A204.1 (cell line): Measurements from ENCODE around the gene SH3GL2.

Source experiments
- FAIRE-seq: peaks from 2 replicates; lab custom pipeline; 2012; peaks lifted over from hg19 to GRCh38; lab: Jason Lieb, UNC

SH3GL2 gene

DNA sequence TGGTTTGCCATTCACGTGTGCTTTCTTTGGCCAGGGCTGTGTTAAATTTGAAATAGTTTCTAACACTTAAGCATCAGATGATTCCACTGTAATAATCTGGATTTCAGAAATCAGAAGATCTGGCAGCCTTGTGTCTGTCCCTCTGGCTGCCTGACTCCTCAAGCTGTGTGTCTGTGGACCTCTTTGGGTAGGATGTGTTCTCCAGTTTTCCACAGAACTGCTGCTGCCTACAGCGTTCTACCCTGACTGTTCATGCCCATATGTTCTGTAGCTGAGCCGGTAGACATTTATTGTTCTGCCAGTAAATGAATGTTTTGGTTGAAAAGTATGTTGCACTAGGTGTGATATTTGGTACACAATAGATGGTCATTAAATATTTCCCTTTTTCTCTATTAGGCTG is 81.3 kb downstream of the SH3GL2 start:
- FAIRE-seq, result no peak

DNA sequence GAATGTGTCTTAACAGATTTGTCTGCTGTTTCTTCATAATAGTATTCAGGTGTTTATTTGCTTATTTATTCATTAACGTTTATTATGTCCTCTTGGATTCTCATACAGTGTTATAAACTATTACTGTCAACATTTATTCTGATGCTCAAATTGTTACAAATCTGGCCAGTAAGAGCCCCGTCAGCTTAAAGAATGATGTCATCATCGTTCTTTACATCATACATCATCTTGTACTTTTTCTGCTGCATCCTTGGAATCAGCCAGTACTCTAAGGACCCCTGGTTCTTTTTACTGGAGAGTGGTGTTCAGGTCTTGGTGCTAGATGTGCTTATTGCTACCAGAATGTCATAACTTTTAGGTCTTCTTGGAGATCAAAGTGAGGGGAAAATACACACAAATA is 86.6 kb downstream of the SH3GL2 start:
- FAIRE-seq, result no peak

DNA sequence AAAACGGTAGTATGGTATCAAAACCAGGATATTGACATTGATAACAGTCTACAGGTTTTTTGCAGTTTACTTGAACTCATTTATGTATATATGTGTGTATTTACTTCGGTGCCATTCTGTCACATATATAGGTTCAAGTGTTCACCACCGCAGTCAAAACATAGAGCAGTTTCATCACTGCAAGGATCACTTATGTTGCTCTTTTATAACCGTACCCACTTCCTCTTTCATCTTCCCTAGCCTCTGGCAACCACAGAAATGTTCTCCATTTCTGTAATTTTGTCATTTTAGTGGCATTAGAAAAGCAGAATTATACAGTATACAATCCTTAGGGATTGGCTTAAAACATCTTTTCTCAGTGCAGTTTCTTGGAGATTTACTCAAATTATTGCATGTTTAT is 90.3 kb downstream of the SH3GL2 start:
- no peak for FAIRE-seq

DNA sequence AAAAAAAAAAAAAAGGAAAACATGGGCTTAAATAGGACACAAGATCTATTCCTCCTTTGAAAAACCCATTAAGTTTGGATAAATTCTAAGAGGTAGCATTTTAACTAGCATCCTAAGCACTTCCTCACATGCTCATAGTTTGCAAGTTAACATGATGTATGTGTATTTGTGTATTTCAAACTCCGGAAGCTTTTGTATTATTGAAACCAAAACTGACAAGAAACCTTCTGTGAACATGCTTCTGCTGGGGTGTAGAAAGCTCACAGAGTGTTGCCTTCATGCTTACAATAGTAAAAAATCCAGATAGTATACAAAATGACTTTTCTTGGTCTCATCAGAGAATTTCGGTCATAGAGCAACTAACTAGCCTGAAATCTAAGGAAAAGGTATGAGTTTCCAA is 103.8 kb downstream of the SH3GL2 start:
- FAIRE-seq, result no peak

DNA sequence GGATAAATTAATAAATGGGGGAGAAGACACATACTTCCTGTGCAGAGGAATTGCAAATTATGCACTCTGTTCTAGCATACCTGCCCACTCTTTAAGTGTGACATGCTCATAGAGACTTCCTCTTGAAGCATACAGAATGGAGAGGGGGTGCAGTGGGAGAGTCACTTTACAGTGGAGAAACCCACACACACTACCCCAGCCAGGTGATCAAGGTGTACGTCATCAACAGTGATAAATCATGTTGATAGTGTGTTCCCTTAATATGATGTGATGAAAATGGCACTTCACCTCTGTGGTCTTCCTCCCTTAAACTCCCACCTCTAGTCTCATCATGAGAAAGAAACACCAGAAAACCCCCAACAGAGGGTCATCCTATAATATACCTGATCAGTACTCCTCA is 110.0 kb downstream of the SH3GL2 start:
- no peak for FAIRE-seq

DNA sequence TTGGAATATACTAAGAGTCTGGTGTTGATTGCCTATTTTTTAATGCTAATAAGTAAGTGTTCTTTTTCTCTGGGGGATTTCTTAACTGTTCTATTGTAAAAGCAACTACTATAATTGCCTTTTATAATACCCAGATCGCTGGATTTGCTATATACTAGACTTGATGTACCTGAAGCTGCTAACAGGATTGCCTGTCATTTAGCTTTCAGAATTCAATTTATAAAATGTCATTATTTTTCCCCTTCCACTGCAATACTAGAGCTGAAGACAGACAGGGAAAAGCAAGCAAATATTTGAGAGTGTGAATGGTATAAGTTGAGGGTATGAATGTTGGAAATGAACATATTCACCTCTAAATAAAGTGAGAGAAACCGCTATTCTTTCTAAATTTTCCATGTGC is 115.5 kb downstream of the SH3GL2 start:
- FAIRE-seq, result no peak

DNA sequence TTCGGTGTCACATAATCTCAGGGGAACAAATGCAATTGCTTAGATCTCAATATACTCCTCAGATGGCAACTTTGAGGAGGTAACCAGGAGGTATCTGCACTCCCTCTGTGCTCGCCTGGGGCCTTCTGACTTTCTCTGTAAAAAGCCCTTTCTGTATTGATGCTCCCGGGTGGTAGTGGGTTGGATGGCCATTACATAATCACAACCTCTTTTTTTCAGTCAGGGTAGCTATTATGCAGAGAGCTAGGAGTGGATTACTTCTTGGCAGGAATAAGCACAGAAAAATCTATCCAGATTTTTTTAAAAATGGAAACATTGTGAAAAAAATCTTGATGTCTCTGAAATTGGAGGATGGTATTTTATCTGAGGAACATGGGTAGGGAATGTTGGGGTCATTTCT is 116.6 kb downstream of the SH3GL2 start:
- FAIRE-seq, result no peak

DNA sequence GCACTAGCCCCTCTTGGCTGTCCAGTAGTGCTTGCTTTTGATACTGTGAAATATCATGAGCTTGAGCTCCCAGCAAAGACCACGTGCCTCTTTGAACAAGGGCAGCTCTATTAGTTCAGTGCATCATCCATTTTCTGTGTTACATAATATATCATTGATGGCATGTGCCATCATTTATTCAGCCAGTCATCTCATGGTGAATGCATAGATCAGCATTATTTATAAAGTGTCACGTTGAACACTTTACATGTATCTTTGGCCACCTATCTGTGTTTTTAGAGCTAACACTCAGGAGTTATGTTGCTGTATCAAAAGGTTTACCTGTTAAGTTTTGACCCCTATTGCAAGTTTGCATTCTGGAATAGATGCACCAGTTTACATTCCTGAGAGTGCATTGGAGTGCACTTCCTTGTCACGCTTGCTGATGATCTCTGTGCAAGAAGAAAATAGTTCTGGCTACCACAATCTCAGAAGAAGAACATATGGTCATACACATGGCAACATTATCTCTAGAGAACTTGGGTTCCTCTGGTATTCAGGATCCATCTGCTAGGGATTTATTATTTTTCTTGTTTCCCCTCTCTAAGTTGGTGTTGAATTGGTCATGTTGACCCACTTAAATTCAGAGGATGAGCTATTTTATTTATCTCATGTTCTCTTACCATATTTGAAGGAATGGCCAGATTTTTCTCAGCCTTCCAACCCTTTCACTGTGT is 120.9 kb downstream of the SH3GL2 start:
- no peak for FAIRE-seq

DNA sequence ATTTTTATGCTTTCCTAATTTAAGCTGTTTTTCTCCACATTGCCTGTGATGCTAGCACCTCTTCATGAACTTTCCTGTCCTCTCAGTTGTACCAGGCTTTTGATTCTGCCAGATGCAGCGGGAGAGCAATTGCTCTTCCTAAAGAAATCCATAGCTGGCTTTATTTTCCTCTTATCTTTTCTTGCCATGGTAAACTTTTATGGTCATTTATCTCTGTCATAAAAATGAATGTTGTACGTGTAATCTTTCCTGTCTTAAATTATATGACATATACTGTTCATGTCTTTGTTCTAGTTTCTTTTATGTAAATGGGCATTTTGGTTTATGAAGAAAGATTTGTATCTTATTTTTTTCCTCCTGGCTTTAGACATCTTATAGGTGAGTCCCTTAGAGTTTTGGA is 127.5 kb downstream of the SH3GL2 start:
- FAIRE-seq, result no peak

DNA sequence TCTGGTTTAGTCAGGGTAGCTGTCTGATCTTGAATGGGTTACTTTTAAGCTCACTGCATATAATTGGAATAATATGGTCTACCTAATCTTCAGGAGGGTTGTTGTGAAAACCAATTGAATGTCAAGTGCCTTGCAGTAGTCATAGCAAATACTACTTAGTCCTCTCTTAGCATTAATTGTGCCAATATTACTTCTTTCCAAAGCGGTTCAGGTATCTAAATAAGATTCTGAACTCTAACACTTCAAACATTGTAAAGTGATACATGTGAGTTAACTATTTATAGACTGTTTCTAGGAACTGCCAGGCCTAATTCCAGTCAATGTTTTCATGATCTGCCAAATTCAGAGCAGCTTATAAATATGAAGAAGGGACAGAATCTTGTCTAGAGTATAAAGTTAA is 140.2 kb downstream of the SH3GL2 start:
- no peak for FAIRE-seq

DNA sequence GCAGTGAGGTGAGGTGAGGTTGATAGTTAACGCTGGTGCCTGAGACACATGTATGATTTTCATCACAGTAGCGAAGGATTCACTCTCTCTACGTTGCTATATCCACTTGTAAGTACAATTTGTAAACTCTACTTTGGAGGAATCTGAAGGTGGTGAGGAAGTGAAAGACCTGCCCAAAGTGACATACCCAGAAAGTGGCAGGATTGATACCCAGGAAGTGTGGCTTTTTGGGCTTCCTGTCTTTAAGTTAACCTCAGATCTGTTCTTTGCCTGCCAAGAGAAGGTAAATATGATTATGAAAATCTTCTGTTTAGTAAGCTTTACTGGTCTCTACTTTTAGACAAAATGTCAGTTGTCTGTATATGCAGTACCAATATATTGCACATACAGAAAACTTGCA is 143.1 kb downstream of the SH3GL2 start:
- no peak for FAIRE-seq

DNA sequence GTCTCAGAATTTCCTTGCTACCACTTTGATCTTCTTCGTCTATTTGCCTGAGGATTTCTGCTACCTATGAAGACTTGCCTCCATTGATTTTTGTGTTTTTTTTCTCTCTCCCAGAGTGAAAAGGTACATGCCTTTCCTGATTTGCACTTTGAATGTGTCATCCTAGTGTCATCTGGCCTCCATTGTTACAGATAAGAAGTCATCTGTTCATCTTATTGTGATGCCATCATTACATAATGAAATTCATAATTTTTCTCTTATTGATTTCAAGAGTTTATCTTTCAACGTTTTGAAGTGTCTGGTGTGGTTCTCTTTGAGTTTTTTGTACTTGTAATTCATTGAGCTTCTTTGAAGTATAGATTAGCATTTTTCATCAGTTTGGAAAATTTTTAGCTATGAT is 144.8 kb downstream of the SH3GL2 start:
- FAIRE-seq, result no peak

DNA sequence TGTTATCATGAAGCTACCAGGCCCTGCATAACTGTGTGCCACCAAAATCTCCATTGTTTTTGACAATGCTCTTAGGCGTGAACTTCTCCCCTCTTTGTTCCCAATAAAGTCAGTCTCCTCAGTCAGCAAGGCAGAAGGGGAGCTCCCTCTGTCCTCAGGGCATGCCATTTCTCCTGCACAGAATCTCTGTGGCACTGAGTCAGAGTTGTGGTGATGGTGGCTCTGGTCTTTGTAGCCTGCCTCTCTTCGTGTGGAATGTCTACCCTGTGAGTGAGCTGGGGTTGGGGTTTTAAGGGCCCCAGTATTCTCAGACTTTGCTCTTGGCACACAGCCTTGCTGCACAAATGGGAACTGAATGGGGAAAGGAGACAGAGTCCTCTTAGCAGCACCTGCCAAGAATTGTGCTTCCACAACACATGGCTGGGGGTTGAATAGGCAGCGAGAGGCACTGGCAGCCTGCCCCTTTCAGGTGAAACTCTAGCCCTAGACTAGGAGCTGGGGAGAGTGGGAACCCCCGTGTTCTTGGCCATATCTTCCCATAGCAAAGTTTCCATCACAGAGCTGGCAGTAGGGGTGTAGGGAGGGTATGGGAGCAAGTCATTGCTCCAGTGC is 146.6 kb downstream of the SH3GL2 start:
- no peak for FAIRE-seq

DNA sequence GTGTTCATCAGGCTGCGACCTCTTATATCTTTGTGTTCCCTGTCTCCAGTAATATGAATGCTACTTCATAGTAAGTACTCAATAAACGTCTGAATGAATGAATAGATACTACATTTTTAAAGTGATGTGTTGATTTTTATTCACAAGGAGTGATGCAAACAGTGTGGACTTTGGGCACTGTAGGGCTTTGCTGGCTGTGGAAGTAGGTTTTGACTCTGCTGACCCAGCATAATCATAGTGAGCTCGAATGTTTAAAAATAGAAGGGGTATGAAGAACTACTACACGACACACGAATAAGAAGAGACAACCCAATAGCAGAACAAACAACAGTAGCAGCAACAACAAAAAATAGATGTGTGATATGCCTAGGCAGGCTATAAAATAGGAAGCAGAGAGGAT is 147.4 kb downstream of the SH3GL2 start:
- FAIRE-seq, result no peak

DNA sequence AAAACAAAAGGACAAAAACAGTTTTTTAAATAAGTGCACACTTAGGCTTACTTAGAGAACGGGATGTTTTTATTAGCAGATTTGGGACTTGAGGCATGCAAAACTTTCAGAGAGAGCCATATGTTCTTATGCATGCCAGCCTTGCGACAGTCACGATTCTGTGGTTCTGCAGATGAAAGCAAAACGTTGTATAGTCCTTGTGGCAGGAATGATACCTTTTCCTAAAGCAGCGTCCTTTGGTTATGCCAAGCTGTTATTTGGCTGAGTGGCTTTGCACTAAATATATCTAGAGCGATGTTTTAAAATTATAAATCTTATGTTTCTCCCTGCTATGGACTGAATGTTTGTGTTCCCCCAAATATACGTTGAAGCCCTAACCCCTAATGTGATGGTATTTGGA is 152.0 kb downstream of the SH3GL2 start:
- FAIRE-seq, result no peak

DNA sequence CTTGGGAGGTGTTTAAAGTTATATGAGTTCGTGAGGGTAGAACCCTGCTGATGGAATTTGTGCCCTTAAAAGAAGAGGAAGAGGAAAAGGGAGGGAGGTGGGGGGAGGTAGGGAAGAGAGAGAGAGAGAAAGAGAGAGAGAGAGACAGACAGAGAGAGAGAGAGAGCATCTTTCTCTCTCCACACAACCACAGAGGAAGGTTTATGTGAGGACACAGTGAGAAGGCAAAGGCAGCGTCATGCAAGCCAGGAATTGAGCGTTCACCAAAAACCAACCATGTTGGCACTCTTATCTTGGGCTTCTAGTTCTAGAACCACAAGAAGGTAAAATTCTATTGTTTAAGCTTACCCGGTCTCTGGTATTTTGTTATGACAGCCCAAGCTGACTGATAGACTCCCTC is 152.4 kb downstream of the SH3GL2 start:
- FAIRE-seq, result no peak

DNA sequence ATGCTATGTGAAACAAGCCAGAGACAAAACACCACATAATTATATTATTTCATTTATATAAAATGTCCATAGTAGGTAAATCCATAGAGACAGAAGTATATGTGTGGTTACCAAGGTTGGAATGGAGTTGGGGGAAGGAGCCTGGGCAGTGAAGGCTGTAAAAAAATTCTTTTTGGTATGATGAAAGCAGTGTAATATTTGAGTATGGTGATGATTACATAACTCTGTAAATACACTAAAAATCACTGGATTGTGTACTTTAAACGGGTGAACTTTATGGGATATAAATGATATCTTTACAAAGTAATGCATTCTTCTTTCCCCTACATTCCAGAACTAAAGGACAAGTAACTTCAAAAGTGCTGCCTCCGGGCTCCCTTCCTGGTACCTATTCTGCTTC is 155.8 kb downstream of the SH3GL2 start:
- FAIRE-seq, result no peak

DNA sequence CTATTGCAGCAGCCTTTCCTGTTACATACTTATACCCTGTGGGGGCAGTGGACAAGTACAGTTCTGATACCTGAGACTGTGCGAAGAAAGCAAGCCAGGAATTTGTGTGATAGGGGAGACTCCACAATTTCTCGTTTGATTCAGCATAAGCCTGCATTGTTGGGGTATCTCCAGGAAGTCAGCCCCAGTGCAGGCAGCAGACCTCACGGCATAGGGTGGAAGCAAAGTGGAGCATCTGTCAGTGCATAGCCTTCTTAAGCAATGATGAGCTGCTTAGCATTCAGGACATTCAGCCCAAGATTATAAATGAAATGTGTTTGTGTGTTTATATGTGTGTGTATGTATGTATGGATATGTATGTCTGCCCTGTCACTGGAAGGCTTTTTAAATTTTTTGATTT is 157.0 kb downstream of the SH3GL2 start:
- no peak for FAIRE-seq

DNA sequence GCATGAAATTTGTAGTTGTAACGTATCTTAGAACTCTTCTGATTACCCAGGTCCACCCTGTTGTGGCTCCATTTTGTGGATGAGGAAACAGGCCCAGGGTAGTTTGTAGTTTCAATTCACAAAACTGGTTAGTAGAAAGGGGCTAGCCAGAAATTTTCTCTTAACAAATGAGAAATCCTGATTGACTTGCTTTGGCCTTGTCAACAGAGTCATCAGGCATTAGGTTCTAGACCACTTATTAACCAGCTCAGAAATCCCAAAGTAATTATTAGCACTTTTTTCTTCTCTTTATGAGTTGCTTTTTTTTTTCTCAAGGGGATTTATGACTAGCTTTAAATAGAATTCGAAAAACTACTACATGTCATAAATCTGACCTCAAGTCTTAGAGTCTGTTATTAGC is 160.2 kb downstream of the SH3GL2 start:
- no peak for FAIRE-seq

DNA sequence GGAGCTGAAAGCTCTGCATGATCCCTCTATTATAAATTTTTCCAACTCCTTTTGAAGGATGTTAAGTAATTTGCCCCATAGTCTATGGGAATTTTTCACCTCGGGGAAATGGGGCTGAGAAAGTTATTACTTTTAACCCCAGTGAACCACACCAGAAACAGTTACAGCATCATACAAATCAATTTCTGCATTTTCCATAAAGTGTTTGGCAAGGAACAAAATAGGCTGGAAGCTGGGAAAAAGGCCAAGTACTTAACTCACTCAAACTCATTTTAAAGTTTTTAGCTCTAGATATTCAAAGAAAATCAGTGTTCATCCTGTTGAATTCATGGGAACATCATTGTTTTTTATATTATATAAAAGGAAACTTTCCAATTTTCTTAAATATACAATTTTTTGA is 160.9 kb downstream of the SH3GL2 start:
- FAIRE-seq, result no peak

DNA sequence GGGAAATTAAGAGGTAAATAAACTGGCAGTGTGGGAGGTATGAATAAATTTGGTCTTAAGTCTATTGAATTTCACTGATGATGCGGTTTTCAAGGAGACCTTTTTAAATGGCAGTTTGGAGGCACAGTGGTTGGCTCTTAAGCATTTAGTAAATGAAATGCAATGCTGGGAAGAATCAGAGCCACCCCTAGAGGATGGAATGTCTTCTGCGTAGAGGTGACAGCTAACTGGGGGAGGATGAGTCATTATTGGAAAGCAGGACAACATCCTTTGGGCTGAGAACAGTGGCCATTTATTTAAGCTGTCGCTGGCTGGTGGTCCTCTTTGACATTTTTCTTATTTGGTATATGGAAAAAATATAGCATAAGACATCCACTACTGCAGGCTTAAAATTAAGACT is 163.2 kb downstream of the SH3GL2 start:
- no peak for FAIRE-seq

DNA sequence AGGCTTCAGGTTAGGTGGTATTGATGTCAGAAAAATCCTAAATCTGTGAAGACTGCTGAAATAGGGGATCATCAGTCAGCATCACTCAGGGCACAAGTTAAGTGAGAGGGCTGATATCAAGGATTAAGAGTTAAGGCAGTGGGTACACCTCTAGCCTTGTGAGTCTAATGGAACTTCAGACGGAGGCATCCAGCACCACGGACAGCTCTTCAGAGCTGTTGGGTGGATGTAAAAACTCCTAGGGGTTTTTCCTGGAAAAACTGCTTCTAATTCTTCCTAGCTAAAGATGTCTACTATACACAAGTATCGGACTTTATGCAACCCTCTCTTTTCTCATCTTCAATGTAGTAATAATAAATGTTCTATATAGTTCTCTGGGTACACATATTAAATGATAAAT is 165.9 kb downstream of the SH3GL2 start:
- FAIRE-seq, result no peak

DNA sequence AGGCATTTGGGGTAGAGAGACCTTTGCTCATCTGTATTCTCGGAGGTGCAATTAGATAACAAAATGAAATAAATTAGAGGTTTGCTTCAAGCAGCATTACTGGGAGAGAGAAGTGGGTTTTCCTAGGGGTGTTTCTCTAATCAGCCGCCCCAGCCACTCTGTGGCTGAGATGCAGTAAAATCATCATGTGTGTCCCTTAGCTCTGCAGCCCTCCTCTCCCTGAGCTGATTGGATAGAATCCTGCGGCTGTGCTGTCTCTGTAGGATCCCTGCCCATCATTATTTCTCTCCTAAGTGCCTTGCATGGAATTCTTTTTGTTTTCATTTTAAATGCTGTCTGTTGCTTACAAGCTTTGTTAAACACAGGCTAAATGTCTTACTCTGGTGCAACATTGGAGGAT is 171.4 kb downstream of the SH3GL2 start:
- FAIRE-seq, result no peak

DNA sequence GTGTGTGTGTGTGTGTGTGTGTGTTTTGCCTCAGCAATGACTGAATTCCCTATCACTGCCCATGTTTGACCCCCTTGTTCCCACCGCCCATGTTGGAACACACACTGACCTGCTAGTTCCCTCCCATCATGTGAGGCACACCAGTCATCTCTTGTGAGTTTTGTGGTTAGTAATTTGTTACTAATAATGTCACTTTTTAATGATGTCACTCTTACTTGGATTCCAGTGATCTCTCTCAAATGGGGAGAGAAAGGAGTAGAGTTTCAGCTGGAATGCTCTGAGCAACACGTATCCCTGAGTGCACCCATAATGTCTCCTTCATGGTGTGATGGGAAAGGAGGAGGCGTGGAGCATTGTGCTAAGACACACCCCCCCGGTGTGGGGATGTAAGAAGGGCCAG is 172.6 kb downstream of the SH3GL2 start:
- FAIRE-seq, result no peak

DNA sequence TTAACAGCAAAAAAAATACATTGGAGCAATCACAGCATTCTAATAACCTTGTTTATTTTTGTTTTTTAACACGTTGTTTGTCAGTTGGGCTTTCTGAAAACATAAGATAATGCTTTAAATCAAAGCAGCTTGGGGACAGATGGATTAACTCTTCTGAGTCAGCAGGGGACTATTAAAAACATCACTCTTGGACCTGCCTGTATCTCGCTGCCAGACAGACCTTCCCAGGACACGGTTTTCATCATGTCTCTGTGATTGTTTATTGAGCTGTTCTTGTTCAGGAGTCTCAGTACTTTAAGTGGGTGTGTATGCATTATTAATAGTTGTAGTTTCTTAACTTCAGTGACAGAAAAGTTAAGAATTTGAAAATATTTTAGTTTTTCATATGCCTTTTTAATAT is 173.2 kb downstream of the SH3GL2 start:
- no peak for FAIRE-seq
